Anterior cingulate cortex (tissue), 58 donors: ENCODE results near the gene IGFL3.
A peak's percentile ranks its signal among the peaks of the same experiment; 100 is the strongest.
"Not testable (repeated sequence)": the region's sequence is repeated elsewhere in the genome, so short reads cannot be mapped to it uniquely, and the experiment has no call there.

Experiments
- DNase-seq, 58 donors: peaks; one replicate each; lab custom pipeline; 2025; lab: John Stamatoyannopoulos, UW

IGFL3 gene

DNA sequence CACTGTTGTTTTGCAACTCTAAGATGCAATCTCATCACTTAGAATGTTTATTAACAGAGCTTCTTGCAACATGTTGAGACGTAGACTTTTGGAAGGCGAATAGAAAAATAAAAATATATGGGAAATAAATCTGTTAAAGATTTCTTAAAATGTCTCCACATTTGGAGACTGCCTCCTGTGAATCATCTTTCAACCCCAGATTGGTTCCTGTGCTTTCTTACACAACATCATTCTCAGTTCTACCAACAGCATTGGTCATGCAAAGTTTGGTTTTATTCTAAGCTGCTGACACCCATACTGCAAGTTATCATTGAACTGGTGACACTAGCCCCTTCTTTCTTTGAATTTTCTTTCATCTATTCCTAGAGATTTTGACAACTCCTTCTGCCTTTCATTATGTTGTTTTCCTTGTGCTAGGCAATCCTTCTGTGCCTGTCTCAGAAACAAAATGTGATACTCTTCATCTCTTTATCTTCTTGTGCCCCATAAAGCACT lies 1.6 kb upstream of the IGFL3 start:
- DNase-seq, result no peak

DNA sequence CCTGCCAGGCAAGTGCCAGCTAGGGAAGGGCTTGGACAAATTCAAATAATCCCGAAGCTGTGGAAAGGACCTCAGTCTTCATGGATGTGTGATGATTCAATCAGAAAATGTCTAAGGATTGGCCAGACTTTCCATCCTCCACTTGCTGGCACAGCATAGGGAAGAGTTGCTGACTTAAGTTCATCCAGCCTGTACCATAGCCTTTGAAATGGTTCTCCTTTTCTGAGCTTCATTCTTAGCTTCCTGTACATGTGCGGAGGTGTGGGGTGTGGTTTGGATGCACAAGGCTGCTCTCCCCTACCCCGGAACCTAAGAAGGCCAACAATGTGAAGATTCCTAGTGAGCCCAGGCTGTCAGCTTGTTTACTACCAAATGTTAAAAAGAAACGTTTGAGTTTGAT lies 959 bp upstream of the IGFL3 start:
- DNase-seq, result no peak

DNA sequence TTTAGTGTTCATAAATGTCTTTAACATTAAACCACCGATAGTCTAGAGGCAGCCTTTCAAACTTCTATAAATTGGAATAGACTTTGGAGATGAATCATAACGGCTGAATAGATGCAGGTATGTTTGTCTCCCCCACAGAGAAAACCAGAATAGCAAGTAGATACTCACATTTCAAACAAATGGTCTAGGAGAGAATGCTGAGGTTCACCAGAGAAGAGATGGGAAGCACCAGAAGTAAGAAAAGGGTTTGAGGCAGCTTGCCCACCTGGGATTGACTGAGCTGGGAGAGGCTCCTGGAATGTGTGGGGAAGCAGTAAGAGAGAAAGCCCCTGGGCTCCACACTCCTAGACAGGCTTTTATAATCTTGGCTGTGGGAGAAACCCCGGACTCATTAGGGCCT lies 6.4 kb downstream of the IGFL3 start:
- no peak for DNase-seq

DNA sequence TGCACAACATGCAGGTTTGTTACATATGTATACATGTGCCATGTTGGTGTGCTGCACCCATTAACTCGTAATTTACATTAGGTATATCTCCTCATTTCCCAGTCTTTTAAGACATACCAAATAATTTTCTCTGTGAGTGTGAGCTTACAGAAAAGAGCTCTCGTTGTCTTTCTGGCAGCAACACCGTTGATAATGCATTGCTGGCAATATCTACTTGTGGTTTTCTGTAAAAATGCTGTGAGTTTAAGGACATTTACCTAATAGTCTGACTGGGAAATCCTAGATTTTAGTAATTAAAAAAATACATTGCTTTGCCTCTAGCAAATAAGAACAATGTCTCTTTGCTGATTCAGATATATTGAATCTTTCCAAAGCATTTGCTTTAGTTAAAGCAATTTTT lies 8.4 kb downstream of the IGFL3 start:
- no peak for DNase-seq

DNA sequence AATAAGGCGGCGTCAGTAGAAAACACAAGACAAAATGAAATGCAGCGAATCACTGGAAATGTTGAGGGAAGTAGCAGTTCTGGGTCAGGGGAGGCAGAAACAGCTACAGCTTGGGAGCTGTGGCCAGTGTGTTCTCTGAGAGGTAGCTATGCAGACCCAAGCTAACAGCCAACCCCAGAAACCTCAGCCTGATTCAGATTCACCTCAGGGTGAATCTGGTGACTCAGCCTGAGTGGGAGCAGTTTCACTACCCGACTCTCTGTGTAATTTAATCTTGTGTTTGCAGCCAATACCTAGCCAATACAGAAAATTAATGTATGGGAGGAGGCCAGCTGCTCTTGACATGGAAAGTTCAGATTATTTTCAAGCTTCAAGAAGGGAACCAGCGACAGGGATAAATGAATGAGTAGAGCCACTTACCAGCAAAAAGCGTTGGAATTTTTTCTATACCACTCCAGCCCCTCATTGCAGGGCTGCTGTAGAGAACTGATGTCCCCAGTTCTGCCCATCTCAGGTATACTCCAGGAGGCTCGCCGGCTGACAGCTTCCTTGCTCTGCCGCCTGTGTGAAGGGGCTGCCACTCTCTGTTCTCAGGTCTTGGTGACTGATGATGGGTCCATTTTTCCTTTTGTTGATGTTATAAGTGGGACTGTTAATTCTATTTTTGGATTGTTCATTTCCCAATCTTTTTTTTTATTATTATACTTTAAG lies 8.9 kb downstream of the IGFL3 start:
- DNase-seq, result peak in 3 of 58 donors; percentile 3 to 14 (median 10)

DNA sequence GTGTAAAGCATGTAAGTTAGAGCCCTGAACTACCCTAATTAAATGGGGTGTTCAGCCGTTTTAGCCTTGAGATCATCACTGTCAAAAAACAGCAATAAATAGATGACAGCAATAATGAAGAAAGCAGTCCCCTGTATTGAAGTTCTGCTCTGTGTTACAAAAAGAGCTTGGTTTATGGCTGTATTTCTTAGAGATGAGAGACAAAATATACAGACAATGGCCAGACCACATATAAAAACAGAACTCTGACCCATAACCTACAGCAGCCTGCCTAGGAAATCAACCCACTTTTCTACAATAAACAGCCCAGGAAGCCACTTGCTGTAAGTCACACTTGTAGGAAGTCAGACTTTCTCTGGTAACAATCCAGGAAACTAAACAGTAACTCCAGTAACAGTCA lies 10.8 kb downstream of the IGFL3 start:
- DNase-seq, result no peak

DNA sequence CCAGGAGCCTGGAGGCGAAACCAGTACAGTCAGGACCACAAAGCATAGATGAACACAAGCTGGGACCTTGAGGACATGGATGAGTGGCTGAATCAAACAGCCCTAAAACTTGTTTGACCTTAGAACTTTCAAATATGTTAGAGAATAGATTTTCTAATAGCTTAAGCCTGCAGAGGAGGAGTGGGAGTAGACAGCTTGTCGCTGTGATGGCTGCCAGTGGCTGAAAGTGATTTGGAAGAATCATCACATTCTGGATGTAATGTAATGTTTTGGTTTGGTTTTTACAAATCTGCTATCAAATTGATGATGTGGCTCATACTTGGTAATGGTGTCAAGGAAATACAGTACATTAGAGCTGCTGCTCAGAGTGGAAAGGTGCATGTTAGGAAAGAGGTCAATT lies 12.0 kb downstream of the IGFL3 start:
- no peak for DNase-seq

DNA sequence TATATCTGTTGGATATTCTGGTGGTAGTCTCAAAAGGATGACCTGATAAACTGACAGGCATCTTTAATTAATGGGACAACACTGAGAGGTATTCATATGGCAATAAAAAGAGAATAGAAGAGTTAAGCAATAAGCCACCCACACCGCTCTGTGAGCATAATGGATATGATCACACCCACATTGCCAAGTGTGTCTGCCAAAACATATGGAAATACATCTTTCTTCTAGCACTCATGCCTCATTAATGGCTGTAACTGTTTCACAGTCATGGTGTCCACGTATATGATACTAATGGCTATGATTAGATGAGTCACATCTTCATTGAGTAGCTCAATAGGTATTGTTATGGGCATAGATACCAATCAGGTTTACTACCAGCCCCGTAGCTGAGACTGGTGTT lies 13.1 kb downstream of the IGFL3 start:
- peak in 3 of 58 donors; percentile 2 to 13 (median 11) for DNase-seq

DNA sequence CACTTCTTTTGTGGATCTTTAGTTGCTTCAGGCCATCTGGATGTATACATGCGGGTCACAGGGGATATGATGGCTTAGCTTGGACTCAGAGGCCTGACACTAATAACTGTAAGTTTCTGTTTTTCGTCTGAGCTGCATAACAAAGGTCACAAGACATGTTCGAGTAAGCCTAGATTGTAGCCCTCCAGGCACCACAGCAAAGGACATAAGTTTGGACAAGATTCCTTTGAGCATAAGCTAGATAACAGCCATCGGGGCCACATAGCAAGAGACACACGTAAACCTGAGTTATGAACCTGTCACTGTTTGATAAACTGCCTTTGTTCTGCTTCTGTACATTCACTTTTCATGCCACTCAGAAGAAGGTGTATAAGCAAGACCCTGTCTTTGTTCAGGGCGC lies 14.6 kb downstream of the IGFL3 start:
- no peak for DNase-seq

DNA sequence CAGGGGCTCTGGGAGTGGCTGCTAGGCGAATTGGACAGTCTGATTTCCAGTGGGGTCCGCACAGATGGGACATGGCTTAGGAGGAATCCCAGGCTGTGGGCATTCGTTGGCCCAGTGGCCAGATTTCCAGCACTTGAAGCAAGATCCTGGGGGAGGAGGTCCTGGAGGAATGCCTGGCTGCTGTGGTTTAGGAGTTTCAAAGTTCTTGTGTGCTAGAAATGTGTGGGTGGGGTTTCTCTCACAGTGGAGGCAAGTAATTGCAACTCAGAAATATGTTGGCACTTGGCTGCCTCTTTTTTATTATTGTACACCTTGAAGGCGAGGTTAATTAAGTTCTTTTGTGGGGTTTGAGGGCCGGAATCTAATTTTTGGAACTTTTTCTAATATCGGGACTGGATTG lies 17.1 kb downstream of the IGFL3 start:
- peak in 2 of 58 donors; percentile 2 to 4 for DNase-seq

DNA sequence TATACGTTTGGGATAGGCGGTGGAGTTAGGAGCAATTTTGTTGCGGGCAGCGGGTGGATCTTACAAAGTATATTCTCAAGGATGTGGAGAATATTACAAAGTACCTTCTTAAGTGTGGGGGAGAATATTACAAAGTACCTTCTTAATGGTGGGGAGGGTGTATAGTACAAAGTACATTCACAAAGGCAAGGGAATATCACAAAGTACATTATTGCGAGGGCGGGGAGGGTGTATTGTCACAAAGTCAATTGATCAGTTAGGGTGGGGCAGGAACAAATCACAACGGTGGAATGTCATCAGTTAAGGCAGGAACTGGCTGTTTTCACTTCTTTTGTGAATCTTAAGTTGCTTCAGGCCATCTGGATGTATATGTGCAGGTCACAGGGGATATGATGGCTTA lies 22.2 kb downstream of the IGFL3 start:
- not testable (repeated sequence) for DNase-seq

DNA sequence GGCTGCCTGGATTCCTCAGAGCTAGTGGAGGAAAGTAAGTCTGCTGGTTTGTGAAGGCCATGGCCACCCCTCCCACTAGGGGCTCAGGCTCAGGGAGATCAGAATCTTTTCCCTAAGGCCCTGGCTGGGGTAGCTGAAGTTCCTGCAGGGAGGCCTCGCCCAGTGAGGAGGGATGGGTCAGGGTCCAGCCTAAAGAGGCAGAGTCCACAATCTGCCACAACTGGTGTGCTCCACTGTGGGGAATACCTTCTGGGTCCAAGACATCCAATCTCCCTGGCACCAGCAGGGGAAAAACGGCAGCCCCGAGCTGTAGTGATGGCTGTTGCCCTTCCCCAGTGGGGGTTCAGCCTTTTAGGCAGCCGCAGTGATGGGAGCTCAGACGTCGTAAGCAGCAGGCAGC lies 23.2 kb downstream of the IGFL3 start:
- no peak for DNase-seq

DNA sequence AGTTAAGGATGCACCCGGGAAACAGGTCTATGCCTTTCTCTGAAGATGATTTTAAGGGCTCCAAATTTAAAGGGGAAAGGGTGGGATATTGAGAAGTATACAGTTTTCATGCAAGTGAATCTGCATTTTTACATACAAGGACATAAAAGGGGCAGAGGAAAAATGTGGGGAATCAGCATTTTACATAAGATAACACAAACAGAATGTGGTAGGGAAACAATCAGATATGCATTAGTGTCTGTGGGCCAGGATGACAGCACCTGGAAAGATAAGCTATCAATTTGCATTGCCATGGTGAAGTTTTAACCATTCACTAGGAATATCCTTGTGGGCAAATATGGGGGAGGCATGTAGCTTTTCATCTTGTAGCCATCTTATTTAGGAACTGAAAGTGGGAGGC lies 24.1 kb downstream of the IGFL3 start:
- DNase-seq, result no peak

DNA sequence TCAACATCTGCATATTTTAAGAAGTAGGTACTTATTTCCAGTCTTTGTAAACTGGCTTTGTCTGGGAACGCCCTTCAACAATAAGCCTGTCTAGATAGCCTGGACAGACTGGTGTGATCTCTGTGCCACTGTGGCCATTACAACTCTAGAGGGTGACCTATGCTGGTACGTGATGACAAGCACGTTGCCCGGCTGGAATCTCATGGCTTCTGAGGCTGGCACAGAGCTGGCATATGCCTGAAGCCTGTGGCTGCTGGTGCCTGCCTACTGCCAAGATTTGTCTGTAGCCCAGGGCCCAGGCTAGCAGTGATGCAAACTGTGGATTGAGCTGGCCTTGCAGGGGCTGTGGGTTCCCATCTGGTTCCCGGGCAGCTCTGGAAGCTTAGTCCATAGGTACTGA lies 34.0 kb downstream of the IGFL3 start:
- DNase-seq, result no peak

DNA sequence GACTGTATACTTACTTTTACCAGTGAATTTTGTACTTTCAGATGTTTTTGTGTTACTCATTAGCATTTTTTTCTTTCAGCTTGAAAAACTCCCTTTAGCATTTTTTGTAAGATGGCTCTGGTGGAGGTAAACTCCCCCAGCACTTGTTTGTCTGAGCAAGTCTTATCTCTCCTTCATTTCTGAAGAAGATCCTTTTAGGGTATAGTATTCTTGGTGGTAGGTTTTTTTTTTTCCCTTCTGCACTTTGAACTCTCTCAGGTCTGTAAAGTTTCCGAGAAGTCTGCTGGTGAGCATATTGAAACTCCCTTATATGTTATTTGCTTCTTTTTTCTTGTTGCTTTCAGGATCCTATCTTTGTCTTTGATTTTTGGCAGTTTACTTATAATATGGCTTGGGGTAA lies 35.1 kb downstream of the IGFL3 start:
- DNase-seq, result no peak

DNA sequence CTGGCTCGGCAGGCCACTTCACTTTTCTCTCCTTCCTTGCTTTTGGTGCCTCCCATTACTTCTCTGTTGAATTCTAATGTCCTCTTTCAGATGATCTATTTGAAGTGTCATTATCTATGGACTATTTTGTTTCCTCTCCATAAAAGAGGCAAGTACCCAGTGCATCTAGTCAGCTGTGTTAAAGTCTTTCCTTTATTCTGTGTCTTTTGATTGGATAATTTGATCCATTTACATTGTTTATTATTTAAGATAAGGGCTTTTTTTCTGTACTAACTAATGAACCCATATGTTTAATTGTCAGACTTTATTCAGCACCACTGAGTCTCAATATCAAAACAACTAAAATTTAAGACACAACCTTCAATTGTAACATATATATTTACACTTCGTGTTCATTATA lies 36.4 kb downstream of the IGFL3 start:
- no peak for DNase-seq

DNA sequence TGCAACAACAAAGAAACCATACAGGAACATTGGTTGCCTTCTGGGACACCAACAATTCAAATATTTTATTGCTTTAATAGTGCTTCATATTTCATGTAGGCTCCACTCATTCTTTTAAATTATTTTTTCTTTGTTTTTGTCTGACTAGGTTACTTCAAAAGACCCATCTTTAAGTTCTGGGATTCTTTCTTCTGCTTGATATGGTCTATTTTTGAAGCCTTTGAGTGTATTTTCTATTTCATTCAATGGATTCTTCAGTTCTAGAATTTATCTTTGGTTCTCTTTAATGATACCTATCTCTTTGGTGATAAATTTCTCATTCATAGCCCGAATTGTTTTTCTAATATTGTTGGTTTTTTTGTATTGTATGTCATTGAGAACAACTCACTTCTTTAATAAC lies 38.6 kb downstream of the IGFL3 start:
- DNase-seq, result no peak

DNA sequence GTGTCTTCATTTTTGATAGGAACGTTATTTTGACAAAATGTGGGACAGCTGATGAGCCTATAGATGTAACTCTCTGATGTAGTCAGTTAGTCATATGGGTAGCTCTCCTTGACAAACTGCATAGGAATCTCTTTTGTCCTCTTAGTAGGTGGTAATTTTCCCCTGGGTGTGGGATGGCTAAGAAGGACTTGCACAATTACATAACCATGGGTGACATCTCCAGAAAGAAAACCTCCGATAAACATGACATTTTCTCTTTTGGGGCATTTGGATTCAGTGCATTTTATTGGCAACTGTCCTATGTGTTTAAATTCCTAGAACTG lies 41.8 kb downstream of the IGFL3 start:
- DNase-seq, result no peak

DNA sequence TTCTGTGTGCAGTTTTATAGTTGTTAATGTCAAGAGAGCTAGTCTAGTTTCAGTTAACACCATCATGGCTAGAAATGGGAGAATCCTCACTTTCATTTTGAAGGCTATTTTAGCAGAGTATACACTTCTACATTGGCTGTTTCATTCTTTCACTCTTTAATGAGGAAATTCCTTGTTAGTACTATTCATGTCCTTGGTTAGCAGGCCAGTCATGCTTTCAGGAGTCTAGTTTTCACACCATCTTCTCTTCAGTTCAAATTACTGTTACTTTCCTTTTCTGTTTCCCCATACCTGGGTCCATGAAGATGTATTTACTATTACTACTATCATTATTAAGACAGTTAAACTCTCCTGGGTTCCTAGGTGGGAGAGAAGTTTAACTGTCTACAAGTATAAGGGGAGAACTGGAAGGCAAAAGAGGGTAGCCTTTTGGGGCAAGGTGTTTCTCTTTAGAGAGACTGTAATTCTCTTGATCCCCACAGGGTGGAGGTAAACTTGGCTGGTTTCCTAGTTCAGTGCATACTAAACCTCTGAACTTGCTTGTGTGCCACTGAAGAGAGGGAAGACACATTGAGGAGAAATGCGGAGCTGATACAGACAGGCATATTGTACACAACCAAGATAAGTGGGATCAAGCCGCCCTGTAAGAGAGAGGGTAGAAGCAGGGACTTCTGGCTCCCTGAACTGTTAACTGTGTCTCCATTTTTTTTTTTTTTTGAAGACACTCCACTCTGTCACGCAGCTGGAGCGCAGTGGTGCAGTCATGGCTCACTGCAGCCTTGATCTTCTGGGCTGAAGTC lies 42.4 kb downstream of the IGFL3 start:
- peak in 11 of 58 donors; percentile 4 to 48 (median 7) for DNase-seq

DNA sequence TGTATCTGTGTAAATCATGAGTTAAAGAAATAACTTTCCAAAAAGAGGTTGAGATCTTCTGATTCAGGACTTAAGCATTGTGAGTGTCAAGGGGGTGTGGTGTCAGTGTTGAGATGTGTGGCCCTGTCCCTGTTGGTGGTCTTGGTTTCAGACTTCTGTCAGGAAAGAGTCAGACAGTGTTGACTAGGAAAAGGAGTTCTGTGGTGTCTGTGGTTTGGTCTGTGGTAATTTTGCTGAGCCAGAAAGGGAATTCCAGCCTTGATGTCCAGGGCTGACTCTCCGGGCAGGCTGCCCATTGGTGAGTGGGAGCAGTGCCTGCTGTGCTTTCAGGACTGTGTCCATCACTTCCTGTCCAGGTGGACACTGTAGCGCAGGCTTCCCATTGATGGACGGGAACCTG lies 43.9 kb downstream of the IGFL3 start:
- peak in 1 of 58 donors; percentile 8 for DNase-seq

DNA sequence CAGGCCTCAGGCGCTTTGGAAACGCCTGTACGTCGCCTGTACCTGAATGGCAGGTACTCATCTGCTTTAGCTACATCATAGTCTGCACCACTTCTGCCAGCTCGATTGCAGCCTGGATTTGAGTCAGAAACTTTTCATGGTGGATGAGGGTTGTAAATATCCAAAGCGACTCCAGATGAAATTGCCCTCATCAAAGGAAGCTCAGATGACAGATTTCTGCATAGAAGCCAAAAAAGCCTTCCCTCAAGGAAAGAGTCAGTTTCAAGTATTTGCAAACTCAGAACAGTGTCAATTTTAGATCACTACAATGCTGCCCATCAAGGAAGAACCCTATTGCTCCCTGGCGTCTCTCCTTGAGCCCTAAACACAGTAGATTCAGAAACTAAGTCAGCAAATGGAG lies 44.9 kb downstream of the IGFL3 start:
- no peak for DNase-seq
